HFF-Myc (cell line): Measurements from ENCODE around the gene ADORA2A.

Source experiments
- DNase-seq: peaks from one replicate; pipeline ENCODE4 v3.0.0-alpha.2; 2011; ENCODE audit warnings: low read depth; ENCODE audit errors: extremely low read depth
- H3K4me3 ChIP-seq: replicated peaks from 2 replicates; pipeline ENCODE4 v1.5.1; 2011; ENCODE audit warnings: low read depth, mild to moderate bottlenecking, control low read depth, low read length
- CTCF ChIP-seq: IDR thresholded peaks from 2 replicates; pipeline ENCODE4 v1.5.1; 2012; ENCODE audit warnings: mild to moderate bottlenecking, low read depth, low read length, control low read depth; ENCODE audit errors: missing control alignments

Gene ADORA2A

GRCh38 chr22:24445481-24446259, 18.3 kb downstream of the ADORA2A start:
- TF ChIP-seq CTCF, result no peak
- H3K4me3 ChIP-seq, result no peak overlapping the region

GRCh38 chr22:24446260-24446611, 18.8 kb downstream of the ADORA2A start:
- DNase-seq, result no peak
- H3K4me3 ChIP-seq, result no peak overlapping the region

More at GRCh38 chr22:24445481-24446259, 18.3 kb downstream of the ADORA2A start:
- DNase-seq, result no peak

GRCh38 chr22:24450610-24451009, 23.2 kb downstream of the ADORA2A start:
- no peak for DNase-seq
- no peak overlapping the region for H3K4me3 ChIP-seq
- no peak for TF ChIP-seq CTCF

More at GRCh38 chr22:24446260-24446611, 18.8 kb downstream of the ADORA2A start:
- no peak for TF ChIP-seq CTCF

GRCh38 chr22:24451162-24451561, 23.8 kb downstream of the ADORA2A start:
- no peak for DNase-seq
- no peak for TF ChIP-seq CTCF
- no peak overlapping the region for H3K4me3 ChIP-seq

- no peak for TF ChIP-seq CTCF
- H3K4me3 ChIP-seq, result no peak overlapping the region
- DNase-seq, result no peak
Measured at GRCh38 chr22:24453853-24454252, 26.5 kb downstream of the ADORA2A start.

GRCh38 chr22:24455039-24455438, 27.6 kb downstream of the ADORA2A start:
- DNase-seq, result no peak
- no peak for TF ChIP-seq CTCF
- H3K4me3 ChIP-seq, result no peak overlapping the region

- DNase-seq, result no peak
- no peak for TF ChIP-seq CTCF
- no peak overlapping the region for H3K4me3 ChIP-seq
Measured at GRCh38 chr22:24455751-24456426, 28.5 kb downstream of the ADORA2A start.
